H9 (cell line): ENCODE data around the gene SMIM1. TPM values are rescaled to one million over a fixed set of nuclear protein-coding genes. Genes with fewer than 3 reads are reported as not detected.

ENCODE experiments used
- DNase-seq: peaks from one replicate; pipeline ENCODE4 v3.0.0-alpha.2; 2017
- H2AFZ ChIP-seq: one replicate; pipeline ENCODE4 v1.6.1; 2013; ENCODE audit warnings: mild to moderate bottlenecking, low read length, control low read depth, moderate library complexity
- H2AK5ac ChIP-seq: 2 replicates; pipeline ENCODE4 v1.6.1; 2013; ENCODE audit warnings: low read length, control low read depth, mixed read lengths; ENCODE audit not compliant: insufficient read length
- H2BK120ac ChIP-seq: one replicate; pipeline ENCODE4 v1.6.1; 2013; ENCODE audit warnings: low read depth, mild to moderate bottlenecking, low read length, control low read depth, inconsistent platforms; ENCODE audit not compliant: poor library complexity, severe bottlenecking
- H2BK12ac ChIP-seq: 2 replicates; pipeline ENCODE4 v1.6.1; 2013; ENCODE audit warnings: low read length, control low read depth, mixed read lengths, low read depth; ENCODE audit not compliant: insufficient read length
- H2BK15ac ChIP-seq: 2 replicates; pipeline ENCODE4 v1.6.1; 2013; ENCODE audit warnings: low read depth, low read length, control low read depth
- H2BK20ac ChIP-seq: one replicate; pipeline ENCODE4 v1.6.1; 2013; ENCODE audit warnings: low read depth, mild to moderate bottlenecking, low read length, control low read depth, inconsistent platforms; ENCODE audit not compliant: poor library complexity, severe bottlenecking
- H2BK5ac ChIP-seq: 2 replicates; pipeline ENCODE4 v1.6.1; 2013; ENCODE audit warnings: low read length, control low read depth, mixed read lengths; ENCODE audit not compliant: insufficient read length
- H3K14ac ChIP-seq: 2 replicates; pipeline ENCODE4 v1.6.1; 2013; ENCODE audit warnings: low read length, control low read depth; ENCODE audit not compliant: insufficient read depth
- H3K18ac ChIP-seq: 2 replicates; pipeline ENCODE4 v1.6.1; 2013; ENCODE audit warnings: low read depth, mild to moderate bottlenecking, mixed read lengths, low read length, control low read depth; ENCODE audit not compliant: insufficient read length
- H3K23ac ChIP-seq: 2 replicates; pipeline ENCODE4 v1.6.1; 2013; ENCODE audit warnings: low read length, control low read depth, mixed read lengths, low read depth; ENCODE audit not compliant: insufficient read length
- H3K23me2 ChIP-seq: 2 replicates; pipeline ENCODE4 v1.6.1; 2013; ENCODE audit warnings: low read depth, mild to moderate bottlenecking, mixed read lengths, low read length, control low read depth; ENCODE audit not compliant: insufficient read length, poor library complexity, severe bottlenecking
- H3K27ac ChIP-seq: 2 replicates; pipeline ENCODE4 v1.5.1; 2013; ENCODE audit warnings: low read length, control low read depth, mixed read lengths, low read depth; ENCODE audit not compliant: insufficient read length
- H3K27me3 ChIP-seq: 2 replicates; pipeline ENCODE4 v1.6.1; 2013; ENCODE audit warnings: low read length, control low read depth, inconsistent platforms; ENCODE audit not compliant: insufficient read depth
- H3K4ac ChIP-seq: 2 replicates; pipeline ENCODE4 v1.6.1; 2013; ENCODE audit warnings: low read depth, mild to moderate bottlenecking, control low read depth, inconsistent platforms, low read length, moderate library complexity
- H3K4me1 ChIP-seq: 2 replicates; pipeline ENCODE4 v1.6.1; 2013; ENCODE audit warnings: low read length, control low read depth, inconsistent platforms; ENCODE audit not compliant: insufficient read depth
- H3K4me2 ChIP-seq: 2 replicates; pipeline ENCODE4 v1.6.1; 2013; ENCODE audit warnings: low read length, control low read depth, mixed read lengths; ENCODE audit not compliant: insufficient read length, insufficient read depth
- H3K56ac ChIP-seq: 2 replicates; pipeline ENCODE4 v1.6.1; 2013; ENCODE audit warnings: low read depth, mild to moderate bottlenecking, mixed read lengths, low read length, control low read depth; ENCODE audit not compliant: insufficient read length
- H3K79me1 ChIP-seq: 2 replicates; pipeline ENCODE4 v1.6.1; 2013; ENCODE audit warnings: low read depth, mild to moderate bottlenecking, moderate library complexity, low read length, control low read depth, inconsistent platforms; ENCODE audit not compliant: insufficient read depth, poor library complexity, severe bottlenecking
- H3K79me2 ChIP-seq: 2 replicates; pipeline ENCODE4 v1.6.1; 2013; ENCODE audit warnings: low read length, control low read depth, inconsistent platforms; ENCODE audit not compliant: insufficient read depth
- H3K9ac ChIP-seq: 2 replicates; pipeline ENCODE4 v1.6.1; 2013; ENCODE audit warnings: low read length, control low read depth, mixed read lengths; ENCODE audit not compliant: insufficient read length; ENCODE audit errors: extremely low read depth
- H3K9me3 ChIP-seq: one replicate; pipeline ENCODE4 v1.6.1; 2013; ENCODE audit warnings: low read depth, low read length, inconsistent platforms; ENCODE audit not compliant: control insufficient read depth
- H3T11ph ChIP-seq: one replicate; pipeline ENCODE4 v1.6.1; 2013; ENCODE audit warnings: mild to moderate bottlenecking, low read length, control low read depth, inconsistent platforms
- H4K20me1 ChIP-seq: one replicate; pipeline ENCODE4 v1.6.1; 2013; ENCODE audit not compliant: control insufficient read depth, insufficient read length, insufficient read depth
- H4K5ac ChIP-seq: 2 replicates; pipeline ENCODE4 v1.6.1; 2013; ENCODE audit warnings: low read depth, mild to moderate bottlenecking, mixed read lengths, low read length, control low read depth; ENCODE audit not compliant: insufficient read length
- H4K8ac ChIP-seq: replicated peaks from 2 replicates; pipeline ENCODE4 v1.6.1; 2013; ENCODE audit warnings: low read length, control low read depth, mixed read lengths, low read depth; ENCODE audit not compliant: insufficient read length
- H4K91ac ChIP-seq: 2 replicates; pipeline ENCODE4 v1.6.1; 2013; ENCODE audit warnings: low read depth, mild to moderate bottlenecking, moderate library complexity, mixed read lengths, low read length, control low read depth; ENCODE audit not compliant: insufficient read length
- H3K27ac Mint-ChIP-seq, 3 experiments: 2 replicates in 2 of 3; 3 replicates in 1 of 3; pipeline ENCODE4 v1.8.0; 2020 to 2021; ENCODE audit warnings: mixed read lengths in 3 of 3, mild to moderate bottlenecking in 1 of 3, moderate library complexity in 1 of 3
- H3K27me3 Mint-ChIP-seq: 2 replicates; pipeline ENCODE4 v1.8.0; 2021; ENCODE audit warnings: low read depth, mild to moderate bottlenecking, moderate library complexity, mixed read lengths
- H3K36me3 Mint-ChIP-seq, 3 experiments: 2 replicates in 2 of 3; 3 replicates in 1 of 3; pipeline ENCODE4 v1.8.0; 2020 to 2021; ENCODE audit warnings: low read depth in 3 of 3, mixed read lengths in 3 of 3; ENCODE audit not compliant: insufficient read depth in 1 of 3
- H3K4me1 Mint-ChIP-seq, 2 experiments: 2 replicates each; pipeline ENCODE4 v1.8.0; 2020; ENCODE audit warnings: mixed read lengths in 2 of 2
- H3K4me3 Mint-ChIP-seq, 2 experiments: 2 replicates in 1 of 2; 3 replicates in 1 of 2; pipeline ENCODE4 v1.8.0; 2020 to 2021; ENCODE audit warnings: mild to moderate bottlenecking in 2 of 2, mixed read lengths in 2 of 2, moderate library complexity in 1 of 2
- H3K9me3 Mint-ChIP-seq, 2 experiments: 2 replicates in 1 of 2; 3 replicates in 1 of 2; pipeline ENCODE4 v1.8.0; 2020; ENCODE audit warnings: mild to moderate bottlenecking in 2 of 2, mixed read lengths in 2 of 2, moderate library complexity in 1 of 2
- CTCF ChIP-seq: fragments of 200-600 bp; sonication (generic); conservative IDR thresholded peaks from 3 replicates; pipeline ENCODE4 v1.8.0; 2021; ENCODE audit warnings: antibody characterized with exemption, mild to moderate bottlenecking
- WGBS: extraction: QIAGEN DNeasy Blood & Tissue Kit; methylation state at CpG from one replicate; pipeline ENCODE4 v1.1.7; 2013; ENCODE audit warnings: missing lambda C conversion rate, low lambda C conversion rate, mixed read lengths; ENCODE audit not compliant: insufficient read length; ENCODE audit errors: extremely low coverage; 5-methylcytosine and 5-hydroxymethylcytosine counted together
- total RNA-seq: library from RNA; stranded (reverse); gene quantifications from 2 replicates; pipeline ENCODE4 v1.2.1, GENCODE V29; 2021

Gene SMIM1
- total RNA-seq, 1 experiment from 2014 or later = 5.3 TPM

DNA sequence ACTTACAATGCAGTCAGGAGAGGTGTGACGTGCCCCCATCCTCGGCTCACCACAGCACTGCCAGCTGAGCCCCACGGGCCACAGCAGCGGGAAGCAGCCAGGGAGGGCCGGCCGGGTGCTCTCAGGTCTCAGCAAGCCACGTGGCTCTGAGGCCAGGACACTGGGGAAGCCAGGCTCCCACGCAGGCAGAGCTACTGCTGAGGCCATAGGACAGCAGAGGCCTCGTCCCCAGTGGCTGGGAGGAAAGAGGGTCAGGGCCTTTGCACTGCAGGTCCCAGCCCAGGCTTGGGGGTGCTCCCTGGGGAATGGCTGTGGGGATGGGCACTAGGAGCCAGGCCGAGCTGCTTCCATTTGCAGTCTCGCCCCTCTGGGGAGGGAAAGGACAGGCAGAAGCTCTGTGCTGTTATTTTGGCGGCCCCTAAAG is 18.0 kb downstream of the SMIM1 start:
- Histone ChIP-seq H3K27ac (no peak overlapping the region), H3K56ac (no peak overlapping the region), H3K79me2 (peaks cover 24% of the 10 kb centered on the region; the same call in 1 of the 2 replicates), H3K4me2 (no peak overlapping the region), H3K4me1 (peaks cover 9% of the 10 kb centered on the region; the same call in 1 of the 2 replicates), H2AK5ac (no peak overlapping the region), H3K18ac (no peak overlapping the region), H2BK20ac (no peak overlapping the region), H4K20me1 (no peaks in the 10 kb centered on the region), H3K27me3 (no peaks in the 10 kb centered on the region), H3K4ac (no peak overlapping the region), H3K14ac (no peak overlapping the region), H2BK12ac (no peak overlapping the region), H2BK5ac (no peak overlapping the region), H3K23me2 (no peaks in the 10 kb centered on the region), H4K91ac (no peak overlapping the region), H3K9ac (no peak overlapping the region), H4K5ac (no peak overlapping the region), H3K79me1 (no peaks in the 10 kb centered on the region), H2AFZ (no peak overlapping the region), H3K9me3 (no peaks in the 10 kb centered on the region), H2BK120ac (no peak overlapping the region), H3T11ph (no peak overlapping the region), H2BK15ac (no peak overlapping the region), H4K8ac (no peak overlapping the region), H3K23ac (no peak overlapping the region)
- DNase-seq = no peak
- TF ChIP-seq CTCF = no peak
- peak overlapping the region in 1 of 3 experiments; percentile 77; a peak in 2 of 7 replicates for H3K27ac Mint-ChIP-seq
- H3K9me3 Mint-ChIP-seq = no peaks in the 10 kb centered on the region
- no peaks in the 10 kb centered on the region; the same call in 1 of the 2 replicates for H3K27me3 Mint-ChIP-seq
- H3K4me3 Mint-ChIP-seq = no peak overlapping the region
- peaks cover 33 to 51% of the 10 kb centered on the region in 2 experiments for H3K4me1 Mint-ChIP-seq
- WGBS = no CpG with 5 or more reads among the region's 12 CpGs
- H3K36me3 Mint-ChIP-seq = peaks cover 30 to 43% (median 33%) of the 10 kb centered on the region in 3 experiments
